Prostate gland (tissue), 2 donors: ENCODE data around the gene DSN1. TPM values are rescaled to one million over a fixed set of nuclear protein-coding genes. Genes with fewer than 3 reads are reported as not detected.

Experiments
- DNase-seq: peaks from one replicate; pipeline ENCODE4 v3.0.0-alpha.2; 2019; ENCODE audit warnings: low spot score
- H3K27ac ChIP-seq, 2 donors: fragments of 200-600 bp; sonication (generic); 2 replicates each; pipeline ENCODE4 v1.5.1; 2017 to 2019
- H3K27me3 ChIP-seq: fragments of 200-600 bp; sonication (generic); replicated peaks from 2 replicates; pipeline ENCODE4 v1.5.1; 2019; ENCODE audit not compliant: insufficient read depth
- H3K36me3 ChIP-seq, 2 donors: fragments of 200-600 bp; sonication (generic); 1 replicate in 1 of 2; 2 replicates in 1 of 2; pipeline versions ENCODE4 v1.5.1 to v1.8.1; 2017 to 2019
- H3K4me1 ChIP-seq: fragments of 200-600 bp; sonication (generic); replicated peaks from 2 replicates; pipeline ENCODE4 v1.5.1; 2019
- H3K4me3 ChIP-seq, 2 donors: fragments of 200-600 bp; sonication (generic); 2 replicates each; pipeline ENCODE4 v1.5.1; 2017 to 2019
- H3K9me3 ChIP-seq: fragments of 200-600 bp; sonication (generic); 2 replicates; pipeline ENCODE4 v1.5.1; 2017
- POLR2A ChIP-seq: fragments of 450-650 bp; IDR thresholded peaks from one replicate; pipeline ENCODE4 v1.6.1; 2016; ENCODE audit warnings: antibody characterized with exemption, mild to moderate bottlenecking
- POLR2AphosphoS5 ChIP-seq: sonication (generic); formaldehyde crosslinking; IDR thresholded peaks from one replicate; pipeline ENCODE4 v1.6.1; 2017; ENCODE audit warnings: antibody characterized with exemption
- WGBS: methylation state at CpG from one replicate; pipeline ENCODE4 v1.1.5; 2018; 5-methylcytosine and 5-hydroxymethylcytosine counted together
- intact Hi-C: fragments of 100-400 bp; cut with DNase I; formaldehyde crosslinking; loops from one replicate; pipeline ENCODE4 v1.14.2; 2022
- total RNA-seq, 2 donors: library from RNA; depleted of rRNA; stranded (reverse); fragments of >200 nt; gene quantifications; one replicate each; pipeline ENCODE4 v1.1.0, GENCODE V29; 2016
- TF ChIP-seq, protein P1 (sequence below), 4 experiments: fragments of 200-600 bp in 2 of 4; fragments of 450-650 bp in 2 of 4; sonication (generic) in 2 of 4; IDR thresholded peaks; 1 replicate in 3 of 4; 2 replicates in 1 of 4; pipeline ENCODE4 v1.5.1; 2016 to 2019; ENCODE audit warnings: antibody characterized with exemption in 4 of 4, mild to moderate bottlenecking in 2 of 4, moderate library complexity in 2 of 4

DSN1 gene
- total RNA-seq, 2 donors from 2014 or later = 13.0 to 17.1 TPM

DNA sequence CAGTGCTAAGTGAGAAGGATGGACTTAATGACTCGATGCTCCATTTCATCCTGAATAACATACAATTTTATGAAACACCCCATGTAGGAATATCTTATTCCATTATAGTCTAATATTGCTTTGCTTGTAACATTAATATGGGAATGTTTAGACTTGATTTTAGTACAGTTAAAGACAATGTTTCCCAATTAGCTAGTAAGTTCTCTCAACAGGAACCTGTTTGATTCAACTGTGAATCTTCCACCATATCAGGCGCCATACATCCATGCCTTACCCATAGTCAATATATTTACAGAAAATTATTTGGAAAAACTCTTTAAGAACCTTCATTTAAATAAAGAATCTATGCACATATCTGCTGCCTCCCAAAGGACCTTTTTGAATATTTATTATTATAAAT, 31.0 kb downstream of the DSN1 start:
- intact Hi-C loops = no loop called here
- 97% methylated on average over 2 of the region's 2 CpGs for WGBS
- no peaks in the 10 kb centered on the region for H3K36me3 ChIP-seq
- H3K4me1 ChIP-seq = peaks cover 3% of the 10 kb centered on the region
- TF ChIP-seq, protein P1, sequence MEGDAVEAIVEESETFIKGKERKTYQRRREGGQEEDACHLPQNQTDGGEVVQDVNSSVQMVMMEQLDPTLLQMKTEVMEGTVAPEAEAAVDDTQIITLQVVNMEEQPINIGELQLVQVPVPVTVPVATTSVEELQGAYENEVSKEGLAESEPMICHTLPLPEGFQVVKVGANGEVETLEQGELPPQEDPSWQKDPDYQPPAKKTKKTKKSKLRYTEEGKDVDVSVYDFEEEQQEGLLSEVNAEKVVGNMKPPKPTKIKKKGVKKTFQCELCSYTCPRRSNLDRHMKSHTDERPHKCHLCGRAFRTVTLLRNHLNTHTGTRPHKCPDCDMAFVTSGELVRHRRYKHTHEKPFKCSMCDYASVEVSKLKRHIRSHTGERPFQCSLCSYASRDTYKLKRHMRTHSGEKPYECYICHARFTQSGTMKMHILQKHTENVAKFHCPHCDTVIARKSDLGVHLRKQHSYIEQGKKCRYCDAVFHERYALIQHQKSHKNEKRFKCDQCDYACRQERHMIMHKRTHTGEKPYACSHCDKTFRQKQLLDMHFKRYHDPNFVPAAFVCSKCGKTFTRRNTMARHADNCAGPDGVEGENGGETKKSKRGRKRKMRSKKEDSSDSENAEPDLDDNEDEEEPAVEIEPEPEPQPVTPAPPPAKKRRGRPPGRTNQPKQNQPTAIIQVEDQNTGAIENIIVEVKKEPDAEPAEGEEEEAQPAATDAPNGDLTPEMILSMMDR (IDR thresholded peaks at IDR 0.05) = no peak
- TF ChIP-seq POLR2A (no peak), POLR2AphosphoS5 (no peak)
- no peak overlapping the region for H3K4me3 ChIP-seq
- H3K27me3 ChIP-seq = no peaks in the 10 kb centered on the region
- no peak for DNase-seq
- H3K27ac ChIP-seq = no peak overlapping the region
- no peaks in the 10 kb centered on the region for H3K9me3 ChIP-seq

GRCh38 chr20:36741072-36741471, 32.5 kb downstream of the DSN1 start:
- TF ChIP-seq POLR2A = no peak
- no peak for TF ChIP-seq POLR2AphosphoS5
- TF ChIP-seq, protein P1 (IDR thresholded peaks at IDR 0.05) = no peak
- no peaks in the 10 kb centered on the region for H3K9me3 ChIP-seq
- H3K4me1 ChIP-seq = peaks cover 7% of the 10 kb centered on the region
- H3K4me3 ChIP-seq = no peak overlapping the region
- H3K27ac ChIP-seq = no peak overlapping the region
- no peaks in the 10 kb centered on the region for H3K36me3 ChIP-seq
- H3K27me3 ChIP-seq = no peaks in the 10 kb centered on the region
- WGBS = 84% methylated on average over 4 of the region's 4 CpGs
- no peak for DNase-seq
- intact Hi-C loops = no loop called here

GRCh38 chr20:36737183-36737499, 36.4 kb downstream of the DSN1 start:
- H3K36me3 ChIP-seq = no peaks in the 10 kb centered on the region
- no peak overlapping the region for H3K4me3 ChIP-seq
- no peak for DNase-seq
- H3K4me1 ChIP-seq = peaks cover 5% of the 10 kb centered on the region
- H3K27ac ChIP-seq = peak overlapping the region in 1 of 2 donors; percentile 23
- WGBS = 87% methylated on average over 6 of the region's 6 CpGs
- intact Hi-C loops = no loop called here
- H3K9me3 ChIP-seq = no peaks in the 10 kb centered on the region
- TF ChIP-seq, protein P1 (IDR thresholded peaks at IDR 0.05) = no peak
- TF ChIP-seq POLR2A (no peak), POLR2AphosphoS5 (no peak)
- no peaks in the 10 kb centered on the region for H3K27me3 ChIP-seq

GRCh38 chr20:36736451-36737182, 36.9 kb downstream of the DSN1 start:
- Histone ChIP-seq H3K4me1 (peaks cover 5% of the 10 kb centered on the region), H3K9me3 (no peaks in the 10 kb centered on the region), H3K36me3 (no peaks in the 10 kb centered on the region), H3K4me3 (no peak overlapping the region), H3K27me3 (no peaks in the 10 kb centered on the region), H3K27ac (peak overlapping the region in 1 of 2 donors; percentile 23)
- TF ChIP-seq POLR2A = no peak
- TF ChIP-seq, protein P1 (IDR thresholded peaks at IDR 0.05) = no peak
- no peak for TF ChIP-seq POLR2AphosphoS5
- WGBS = 80% methylated on average over 3 of the region's 3 CpGs
- no peak for DNase-seq
- intact Hi-C loops = no loop called here

DNA sequence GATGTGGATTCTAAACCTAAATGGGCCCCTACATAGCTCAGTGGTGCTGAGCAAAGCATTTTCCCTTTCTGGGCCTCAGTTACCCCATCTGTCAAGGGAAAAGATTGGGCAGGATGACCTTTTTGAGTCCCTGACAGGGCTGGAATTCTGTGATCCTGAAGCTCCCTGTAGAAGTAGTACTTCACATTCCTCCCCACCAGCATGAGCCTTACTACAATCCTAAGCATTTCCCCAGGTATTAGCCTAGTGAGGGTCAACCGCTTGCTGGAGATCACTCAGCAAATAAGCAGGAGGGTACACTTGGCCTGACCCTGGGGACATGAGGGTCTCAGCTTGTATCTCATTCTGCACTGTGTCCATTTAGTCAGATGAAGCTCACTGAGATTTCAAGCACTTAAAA, 41.1 kb downstream of the DSN1 start:
- intact Hi-C loops = no loop called here
- H3K4me3 ChIP-seq = no peak overlapping the region
- TF ChIP-seq POLR2A (no peak), POLR2AphosphoS5 (no peak)
- TF ChIP-seq, protein P1 (IDR thresholded peaks at IDR 0.05) = no peak
- 95% methylated on average over 1 of the region's 1 CpG for WGBS
- peak overlapping the region; percentile 38 to 70 for H3K27ac ChIP-seq
- DNase-seq = no peak
- no peaks in the 10 kb centered on the region for H3K9me3 ChIP-seq
- peaks cover 5% of the 10 kb centered on the region for H3K4me1 ChIP-seq
- H3K27me3 ChIP-seq = no peaks in the 10 kb centered on the region
- H3K36me3 ChIP-seq = no peaks in the 10 kb centered on the region
